ENCODE results near the gene TGM3.

TGM3 gene

GRCh38 chr20:2364044-2364443, 68.2 kb downstream of the TGM3 start:
- no peaks in the 10 kb centered on the region for H3K4me1 ChIP-seq (ENCODE audit: control insufficient read depth in 1 of 2, insufficient read depth in 2 of 2, low read length in 2 of 2)
- H3K36me3 ChIP-seq (ENCODE audit: control insufficient read depth in 1 of 2, insufficient read depth in 2 of 2, low read length in 2 of 2), result no peaks in the 10 kb centered on the region
- no peaks in the 10 kb centered on the region for H3K27me3 ChIP-seq (ENCODE audit: control insufficient read depth in 1 of 2, insufficient read depth in 2 of 2, low read length in 2 of 2)
- H3K9me3 ChIP-seq (ENCODE audit: control insufficient read depth in 1 of 2, low read length in 2 of 2), result peaks cover 4 to 13% of the 10 kb centered on the region in 2 donors
- H3K27ac ChIP-seq (ENCODE audit: low read depth, low read length), result no peak overlapping the region
- H3K4me3 ChIP-seq (ENCODE audit: low read depth in 1 of 2, low read length in 2 of 2), result no peak overlapping the region
- H3K9ac ChIP-seq (ENCODE audit: low read depth in 1 of 2, low read length in 2 of 2), result no peak overlapping the region

GRCh38 chr20:2365091-2365490, 69.3 kb downstream of the TGM3 start:
- no peaks in the 10 kb centered on the region for H3K36me3 ChIP-seq (ENCODE audit: control insufficient read depth in 1 of 2, insufficient read depth in 2 of 2, low read length in 2 of 2)
- H3K4me1 ChIP-seq (ENCODE audit: control insufficient read depth in 1 of 2, insufficient read depth in 2 of 2, low read length in 2 of 2), result no peaks in the 10 kb centered on the region
- H3K9ac ChIP-seq (ENCODE audit: low read depth in 1 of 2, low read length in 2 of 2), result no peak overlapping the region
- no peaks in the 10 kb centered on the region for H3K27me3 ChIP-seq (ENCODE audit: control insufficient read depth in 1 of 2, insufficient read depth in 2 of 2, low read length in 2 of 2)
- H3K4me3 ChIP-seq (ENCODE audit: low read depth in 1 of 2, low read length in 2 of 2), result no peak overlapping the region
- peaks cover 4 to 13% of the 10 kb centered on the region in 2 donors for H3K9me3 ChIP-seq (ENCODE audit: control insufficient read depth in 1 of 2, low read length in 2 of 2)
- no peak overlapping the region for H3K27ac ChIP-seq (ENCODE audit: low read depth, low read length)

GRCh38 chr20:2365666-2366065, 69.9 kb downstream of the TGM3 start:
- no peaks in the 10 kb centered on the region for H3K27me3 ChIP-seq (ENCODE audit: control insufficient read depth in 1 of 2, insufficient read depth in 2 of 2, low read length in 2 of 2)
- no peak overlapping the region for H3K4me3 ChIP-seq (ENCODE audit: low read depth in 1 of 2, low read length in 2 of 2)
- H3K9me3 ChIP-seq (ENCODE audit: control insufficient read depth in 1 of 2, low read length in 2 of 2), result peaks cover 4 to 13% of the 10 kb centered on the region in 2 donors
- no peak overlapping the region for H3K9ac ChIP-seq (ENCODE audit: low read depth in 1 of 2, low read length in 2 of 2)
- no peak overlapping the region for H3K27ac ChIP-seq (ENCODE audit: low read depth, low read length)
- H3K36me3 ChIP-seq (ENCODE audit: control insufficient read depth in 1 of 2, insufficient read depth in 2 of 2, low read length in 2 of 2), result no peaks in the 10 kb centered on the region
- no peaks in the 10 kb centered on the region for H3K4me1 ChIP-seq (ENCODE audit: control insufficient read depth in 1 of 2, insufficient read depth in 2 of 2, low read length in 2 of 2)

- Histone ChIP-seq H3K36me3 (ENCODE audit: control insufficient read depth in 1 of 2, insufficient read depth in 2 of 2, low read length in 2 of 2) (no peaks in the 10 kb centered on the region), H3K9me3 (ENCODE audit: control insufficient read depth in 1 of 2, low read length in 2 of 2) (no peaks in the 10 kb centered on the region), H3K9ac (ENCODE audit: low read depth in 1 of 2, low read length in 2 of 2) (no peak overlapping the region), H3K27ac (ENCODE audit: low read depth, low read length) (no peak overlapping the region), H3K4me1 (ENCODE audit: control insufficient read depth in 1 of 2, insufficient read depth in 2 of 2, low read length in 2 of 2) (no peaks in the 10 kb centered on the region), H3K4me3 (ENCODE audit: low read depth in 1 of 2, low read length in 2 of 2) (no peak overlapping the region), H3K27me3 (ENCODE audit: control insufficient read depth in 1 of 2, insufficient read depth in 2 of 2, low read length in 2 of 2) (peaks cover 0 to 3% of the 10 kb centered on the region in 2 donors)
Observed at GRCh38 chr20:2368621-2369020, 72.8 kb downstream of the TGM3 start.

- H3K4me3 ChIP-seq (ENCODE audit: low read depth in 1 of 2, low read length in 2 of 2), result no peak overlapping the region
- no peak overlapping the region for H3K27ac ChIP-seq (ENCODE audit: low read depth, low read length)
- no peaks in the 10 kb centered on the region for H3K36me3 ChIP-seq (ENCODE audit: control insufficient read depth in 1 of 2, insufficient read depth in 2 of 2, low read length in 2 of 2)
- H3K9ac ChIP-seq (ENCODE audit: low read depth in 1 of 2, low read length in 2 of 2), result no peak overlapping the region
- H3K4me1 ChIP-seq (ENCODE audit: control insufficient read depth in 1 of 2, insufficient read depth in 2 of 2, low read length in 2 of 2), result no peaks in the 10 kb centered on the region
- peaks cover 0 to 3% of the 10 kb centered on the region in 2 donors for H3K27me3 ChIP-seq (ENCODE audit: control insufficient read depth in 1 of 2, insufficient read depth in 2 of 2, low read length in 2 of 2)
- no peaks in the 10 kb centered on the region for H3K9me3 ChIP-seq (ENCODE audit: control insufficient read depth in 1 of 2, low read length in 2 of 2)
Observed at GRCh38 chr20:2373098-2373497, 77.3 kb downstream of the TGM3 start.

- Histone ChIP-seq H3K4me1 (ENCODE audit: control insufficient read depth in 1 of 2, insufficient read depth in 2 of 2, low read length in 2 of 2) (no peaks in the 10 kb centered on the region), H3K36me3 (ENCODE audit: control insufficient read depth in 1 of 2, insufficient read depth in 2 of 2, low read length in 2 of 2) (no peaks in the 10 kb centered on the region), H3K9me3 (ENCODE audit: control insufficient read depth in 1 of 2, low read length in 2 of 2) (no peaks in the 10 kb centered on the region), H3K27me3 (ENCODE audit: control insufficient read depth in 1 of 2, insufficient read depth in 2 of 2, low read length in 2 of 2) (peaks cover 0 to 3% of the 10 kb centered on the region in 2 donors), H3K4me3 (ENCODE audit: low read depth in 1 of 2, low read length in 2 of 2) (no peak overlapping the region), H3K9ac (ENCODE audit: low read depth in 1 of 2, low read length in 2 of 2) (no peak overlapping the region), H3K27ac (ENCODE audit: low read depth, low read length) (no peak overlapping the region)
Observed at GRCh38 chr20:2374346-2375125, 78.7 kb downstream of the TGM3 start.

GRCh38 chr20:2378893-2379292, 83.1 kb downstream of the TGM3 start:
- no peaks in the 10 kb centered on the region for H3K4me1 ChIP-seq (ENCODE audit: control insufficient read depth in 1 of 2, insufficient read depth in 2 of 2, low read length in 2 of 2)
- H3K9ac ChIP-seq (ENCODE audit: low read depth in 1 of 2, low read length in 2 of 2), result no peak overlapping the region
- no peaks in the 10 kb centered on the region for H3K9me3 ChIP-seq (ENCODE audit: control insufficient read depth in 1 of 2, low read length in 2 of 2)
- no peak overlapping the region for H3K27ac ChIP-seq (ENCODE audit: low read depth, low read length)
- no peak overlapping the region for H3K4me3 ChIP-seq (ENCODE audit: low read depth in 1 of 2, low read length in 2 of 2)
- peaks cover 0 to 2% of the 10 kb centered on the region in 2 donors for H3K27me3 ChIP-seq (ENCODE audit: control insufficient read depth in 1 of 2, insufficient read depth in 2 of 2, low read length in 2 of 2)
- H3K36me3 ChIP-seq (ENCODE audit: control insufficient read depth in 1 of 2, insufficient read depth in 2 of 2, low read length in 2 of 2), result no peaks in the 10 kb centered on the region

- Histone ChIP-seq H3K9ac (ENCODE audit: low read depth in 1 of 2, low read length in 2 of 2) (no peak overlapping the region), H3K4me1 (ENCODE audit: control insufficient read depth in 1 of 2, insufficient read depth in 2 of 2, low read length in 2 of 2) (no peaks in the 10 kb centered on the region), H3K4me3 (ENCODE audit: low read depth in 1 of 2, low read length in 2 of 2) (no peak overlapping the region), H3K27me3 (ENCODE audit: control insufficient read depth in 1 of 2, insufficient read depth in 2 of 2, low read length in 2 of 2) (peaks cover 0 to 2% of the 10 kb centered on the region in 2 donors), H3K27ac (ENCODE audit: low read depth, low read length) (no peak overlapping the region), H3K36me3 (ENCODE audit: control insufficient read depth in 1 of 2, insufficient read depth in 2 of 2, low read length in 2 of 2) (no peaks in the 10 kb centered on the region), H3K9me3 (ENCODE audit: control insufficient read depth in 1 of 2, low read length in 2 of 2) (no peaks in the 10 kb centered on the region)
Observed at GRCh38 chr20:2379511-2380229, 83.9 kb downstream of the TGM3 start.

GRCh38 chr20:2380601-2381000, 84.8 kb downstream of the TGM3 start, which contains the start of gene TGM6:
Gene TGM6 (plus strand): TSS chr20:2380901. CDS start chr20:2380969, 68 bp downstream.
- H3K36me3 ChIP-seq (ENCODE audit: control insufficient read depth in 1 of 2, insufficient read depth in 2 of 2, low read length in 2 of 2), result no peaks in the 10 kb centered on the region
- no peaks in the 10 kb centered on the region for H3K4me1 ChIP-seq (ENCODE audit: control insufficient read depth in 1 of 2, insufficient read depth in 2 of 2, low read length in 2 of 2)
- H3K9me3 ChIP-seq (ENCODE audit: control insufficient read depth in 1 of 2, low read length in 2 of 2), result no peaks in the 10 kb centered on the region
- no peak within 1 kb of the TSS for H3K9ac ChIP-seq (ENCODE audit: low read depth in 1 of 2, low read length in 2 of 2)
- no peak within 1 kb of the TSS for H3K4me3 ChIP-seq (ENCODE audit: low read depth in 1 of 2, low read length in 2 of 2)
- H3K27ac ChIP-seq (ENCODE audit: low read depth, low read length), result no peak within 1 kb of the TSS
- peaks cover 0 to 2% of the 10 kb centered on the region in 2 donors for H3K27me3 ChIP-seq (ENCODE audit: control insufficient read depth in 1 of 2, insufficient read depth in 2 of 2, low read length in 2 of 2)

GRCh38 chr20:2381303-2381702, 85.5 kb downstream of the TGM3 start:
- Histone ChIP-seq H3K9ac (ENCODE audit: low read depth in 1 of 2, low read length in 2 of 2) (no peak overlapping the region), H3K36me3 (ENCODE audit: control insufficient read depth in 1 of 2, insufficient read depth in 2 of 2, low read length in 2 of 2) (no peaks in the 10 kb centered on the region), H3K27ac (ENCODE audit: low read depth, low read length) (no peak overlapping the region), H3K27me3 (ENCODE audit: control insufficient read depth in 1 of 2, insufficient read depth in 2 of 2, low read length in 2 of 2) (peaks cover 0 to 2% of the 10 kb centered on the region in 2 donors), H3K9me3 (ENCODE audit: control insufficient read depth in 1 of 2, low read length in 2 of 2) (no peaks in the 10 kb centered on the region), H3K4me1 (ENCODE audit: control insufficient read depth in 1 of 2, insufficient read depth in 2 of 2, low read length in 2 of 2) (no peaks in the 10 kb centered on the region), H3K4me3 (ENCODE audit: low read depth in 1 of 2, low read length in 2 of 2) (no peak overlapping the region)
